ENCODE data around the gene CYP2S1.

GRCh38 chr19:41220811-41221210, 27.8 kb downstream of the CYP2S1 start:
- TF ChIP-seq EZH2 (IDR thresholded peaks at IDR 0.05; ENCODE audit: insufficient read depth, poor library complexity, severe bottlenecking): no peak
- no peak for TF ChIP-seq EZH2phosphoT487 (IDR thresholded peaks at IDR 0.05; ENCODE audit: insufficient read depth, low read depth)

Data from GM23248 (cell line).